Urinary bladder (tissue), 4 donors: ENCODE data around the gene ABCC8. TPM values are rescaled to one million over a fixed set of nuclear protein-coding genes. Genes with fewer than 3 reads are reported as not detected.
A peak's percentile ranks its signal among the peaks of the same experiment; 100 is the strongest.

Experiments used
- DNase-seq: peaks from one replicate; pipeline ENCODE4 v3.0.0-alpha.2; 2015; ENCODE audit errors: extremely low spot score
- H3K27ac ChIP-seq: one replicate; pipeline ENCODE4 v1.5.1; 2013; ENCODE audit warnings: low read depth, mild to moderate bottlenecking, moderate library complexity
- H3K36me3 ChIP-seq: one replicate; pipeline ENCODE4 v1.6.1; 2013; ENCODE audit warnings: mild to moderate bottlenecking, moderate library complexity; ENCODE audit not compliant: insufficient read depth
- H3K4me1 ChIP-seq: one replicate; pipeline ENCODE4 v1.6.1; 2013; ENCODE audit warnings: mild to moderate bottlenecking, moderate library complexity; ENCODE audit not compliant: insufficient read depth
- H3K4me3 ChIP-seq: one replicate; pipeline ENCODE4 v1.5.1; 2013; ENCODE audit warnings: low read depth, low read length
- WGBS: extraction: QIAGEN DNeasy Blood & Tissue Kit; methylation state at CpG from one replicate; pipeline ENCODE4 v1.1.7; 2013; 5-methylcytosine and 5-hydroxymethylcytosine counted together
- polyA plus RNA-seq: library from polyadenylated mRNA; stranded (reverse); fragments of 200-250 nt; gene quantifications from one replicate; pipeline ENCODE4 v1.2.3, GENCODE V29; 2013
- total RNA-seq: library from RNA; depleted of rRNA; stranded (reverse); fragments of >200 nt; gene quantifications from one replicate; pipeline ENCODE4 v1.2.3, GENCODE V29; 2014
- donor health status: healthy with polysubstance abuse.
- donor health status: healthy.

Gene ABCC8
- total and polyA plus RNA-seq, 2 donors: 0.39 to 8.7 TPM

GRCh38 chr11:17406818-17407149 is 69.9 kb downstream of the ABCC8 start:
- 92% methylated on average over 13 of the region's 13 CpGs for WGBS
- H3K27ac ChIP-seq: no peak overlapping the region
- H3K4me3 ChIP-seq: no peak overlapping the region
- no peaks in the 10 kb centered on the region for H3K36me3 ChIP-seq
- H3K4me1 ChIP-seq: no peaks in the 10 kb centered on the region
- no peak for DNase-seq

DNA sequence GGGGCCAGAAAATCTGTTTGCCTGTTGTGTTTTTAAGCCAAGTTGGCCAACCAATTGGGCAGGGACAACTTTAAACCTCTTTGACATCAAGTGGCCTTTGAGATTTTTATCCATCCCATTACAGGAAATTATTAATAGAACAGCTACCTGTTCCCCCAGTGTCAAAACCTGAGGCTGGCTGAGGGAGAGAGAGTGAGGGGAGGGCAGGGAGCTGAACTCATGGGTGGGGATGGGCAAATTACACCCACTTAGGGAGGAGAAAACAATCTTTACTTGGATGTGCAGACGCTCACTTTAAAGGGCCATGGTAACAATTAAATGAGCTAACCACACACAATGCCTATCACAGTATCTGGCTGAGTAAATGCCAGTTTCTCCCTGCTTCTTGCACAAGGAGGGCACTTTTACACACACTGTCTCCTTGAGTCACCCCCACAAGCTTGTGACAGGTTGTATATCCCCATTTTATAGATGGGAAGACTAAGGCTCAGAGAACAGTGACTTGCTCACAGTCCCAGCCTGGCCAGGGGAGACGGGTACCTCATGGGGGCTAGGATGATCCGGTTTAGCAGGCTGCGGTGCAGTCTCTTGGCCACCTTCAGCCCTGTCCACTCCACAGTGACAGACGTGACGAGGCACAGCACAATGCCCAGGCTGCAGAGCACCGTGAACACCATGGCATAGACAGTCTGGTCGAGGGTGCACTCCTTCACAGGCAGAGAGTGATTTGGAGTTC is 70.4 kb downstream of the ABCC8 start:
- DNase-seq: no peak
- no peaks in the 10 kb centered on the region for H3K36me3 ChIP-seq
- H3K4me3 ChIP-seq: no peak overlapping the region
- WGBS: 89% methylated on average over 8 of the region's 8 CpGs
- no peak overlapping the region for H3K27ac ChIP-seq
- H3K4me1 ChIP-seq: no peaks in the 10 kb centered on the region

DNA sequence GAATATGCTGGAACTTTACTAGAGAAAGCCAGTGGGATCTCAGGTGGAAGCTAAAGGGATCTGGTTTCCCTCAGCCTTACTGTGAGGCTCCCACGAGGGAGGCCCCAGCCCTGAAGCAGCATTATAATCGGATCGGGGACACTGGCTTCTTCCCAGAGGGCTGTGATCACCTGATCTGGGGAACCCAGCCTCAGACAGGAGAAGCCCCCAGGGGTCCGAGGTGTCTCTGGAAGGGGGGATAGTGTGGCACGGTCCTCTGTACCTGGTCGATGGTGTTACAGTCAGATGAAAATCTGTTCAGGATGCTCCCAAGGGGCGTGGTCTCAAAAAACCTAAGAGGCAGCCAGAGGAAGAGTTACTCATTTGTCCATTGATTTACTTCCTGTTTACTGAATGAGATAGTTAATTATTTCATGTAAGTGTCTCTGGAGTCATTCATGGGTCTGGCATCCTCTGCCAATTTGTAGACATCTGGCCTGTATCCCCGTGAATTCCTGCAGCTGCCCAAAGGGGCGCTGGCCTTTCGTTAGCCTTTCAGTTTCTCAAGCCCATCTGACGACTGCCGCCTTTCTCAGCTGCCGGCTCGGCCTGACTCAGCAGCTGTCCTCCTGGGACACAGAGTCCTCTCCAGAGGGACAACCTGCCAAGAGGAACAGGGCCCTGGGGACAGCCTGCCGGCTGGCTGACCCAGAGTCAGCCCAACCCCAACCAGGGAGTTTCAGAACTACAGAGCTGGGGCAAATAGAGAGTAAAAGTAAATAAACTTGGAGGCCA is 71.2 kb downstream of the ABCC8 start:
- Histone ChIP-seq H3K4me3 (no peak overlapping the region), H3K4me1 (no peaks in the 10 kb centered on the region), H3K27ac (peak overlapping the region; percentile 64), H3K36me3 (no peaks in the 10 kb centered on the region)
- WGBS: 47% methylated on average over 15 of the region's 15 CpGs
- DNase-seq: no peak

DNA sequence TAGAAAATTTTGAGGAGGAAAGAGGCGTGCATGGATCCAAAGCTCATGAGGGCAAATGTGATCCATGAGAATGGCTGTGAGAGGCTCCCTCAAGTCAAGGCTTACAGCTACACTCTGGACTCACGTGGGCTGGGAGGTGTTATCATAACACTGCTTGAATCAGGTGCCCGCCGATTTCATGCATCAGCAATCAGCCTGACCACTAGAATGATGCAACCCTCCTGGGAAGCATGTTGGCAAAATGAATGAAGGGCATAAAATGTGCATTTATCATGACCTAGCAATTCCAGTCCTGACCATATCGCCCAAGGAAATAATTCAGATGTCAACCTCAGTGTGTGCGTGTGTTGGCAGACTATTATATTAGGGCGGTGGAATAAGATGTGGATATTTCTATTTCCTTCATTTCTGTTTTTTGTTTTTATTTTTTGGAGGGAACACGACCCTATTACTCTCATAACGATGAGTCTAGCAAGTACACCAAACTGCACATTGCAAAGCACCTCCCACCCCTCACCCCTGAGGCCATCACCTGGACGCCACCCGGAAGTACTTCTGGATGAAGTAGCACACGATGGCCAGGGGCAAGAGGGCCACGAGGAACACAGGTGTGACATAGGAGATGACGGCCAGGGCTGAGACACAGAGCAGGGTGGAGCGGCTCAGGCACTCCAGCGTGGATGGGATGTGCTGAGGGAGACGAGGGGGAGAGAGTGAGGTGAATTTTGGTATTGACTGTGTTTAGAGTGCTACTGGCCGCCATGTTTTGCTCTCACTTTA is 72.5 kb downstream of the ABCC8 start:
- Histone ChIP-seq H3K4me1 (no peaks in the 10 kb centered on the region), H3K27ac (no peak overlapping the region), H3K36me3 (no peaks in the 10 kb centered on the region), H3K4me3 (no peak overlapping the region)
- DNase-seq: no peak
- WGBS: 85% methylated on average over 18 of the region's 18 CpGs

GRCh38 chr11:17402486-17402885 is 74.2 kb downstream of the ABCC8 start:
- Histone ChIP-seq H3K4me1 (no peaks in the 10 kb centered on the region), H3K36me3 (no peaks in the 10 kb centered on the region), H3K4me3 (no peak overlapping the region), H3K27ac (no peak overlapping the region)
- WGBS: 91% methylated on average over 8 of the region's 8 CpGs
- no peak for DNase-seq

DNA sequence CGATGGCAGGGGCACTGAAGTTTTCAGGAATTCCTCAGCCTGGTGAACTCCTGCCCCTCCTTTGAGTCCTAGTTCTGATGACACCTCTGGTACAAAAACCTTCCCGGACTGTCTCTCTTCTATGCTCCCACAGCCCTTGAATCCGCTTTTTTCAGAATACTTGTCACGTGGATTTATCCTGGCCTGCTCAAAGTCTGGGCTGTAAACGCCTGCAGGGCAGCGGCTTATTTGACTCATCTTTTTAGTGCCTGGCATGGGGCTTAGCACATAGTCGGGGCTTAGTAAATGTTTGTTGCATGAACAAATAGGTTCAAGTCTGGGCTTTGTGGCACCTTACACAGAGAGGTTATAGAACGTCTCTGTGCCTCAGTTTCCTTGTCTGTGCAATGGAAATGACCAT is 74.8 kb downstream of the ABCC8 start:
- Histone ChIP-seq H3K27ac (no peak overlapping the region), H3K4me1 (no peaks in the 10 kb centered on the region), H3K36me3 (no peaks in the 10 kb centered on the region), H3K4me3 (no peak overlapping the region)
- DNase-seq: no peak
- 80% methylated on average over 8 of the region's 8 CpGs for WGBS

DNA sequence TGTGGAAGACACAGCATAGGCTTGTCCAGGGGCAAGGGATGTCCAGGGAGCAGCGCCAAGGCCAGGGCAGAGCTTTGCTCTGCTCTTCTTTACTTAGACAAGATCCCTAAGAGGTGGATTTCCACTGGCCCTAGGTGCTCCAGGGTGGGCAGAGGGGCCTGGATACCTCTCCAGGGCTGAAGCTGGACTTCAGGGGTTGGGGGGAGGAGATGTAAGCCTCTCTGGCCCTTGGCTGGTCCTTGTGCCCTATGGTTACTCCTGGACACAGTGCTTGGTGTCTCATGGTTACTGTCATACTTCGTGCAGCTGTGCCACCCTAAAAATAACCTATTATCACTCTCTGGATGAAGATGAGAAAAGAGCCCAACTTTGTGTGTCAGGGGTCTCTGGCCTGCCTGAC is 75.3 kb downstream of the ABCC8 start:
- Histone ChIP-seq H3K4me3 (no peak overlapping the region), H3K4me1 (no peaks in the 10 kb centered on the region), H3K27ac (no peak overlapping the region), H3K36me3 (no peaks in the 10 kb centered on the region)
- 89% methylated on average over 2 of the region's 2 CpGs for WGBS
- no peak for DNase-seq

- no peak for DNase-seq
These were observed 76.4 kb downstream of the ABCC8 start for GRCh38 chr11:17400048-17400775.

DNA sequence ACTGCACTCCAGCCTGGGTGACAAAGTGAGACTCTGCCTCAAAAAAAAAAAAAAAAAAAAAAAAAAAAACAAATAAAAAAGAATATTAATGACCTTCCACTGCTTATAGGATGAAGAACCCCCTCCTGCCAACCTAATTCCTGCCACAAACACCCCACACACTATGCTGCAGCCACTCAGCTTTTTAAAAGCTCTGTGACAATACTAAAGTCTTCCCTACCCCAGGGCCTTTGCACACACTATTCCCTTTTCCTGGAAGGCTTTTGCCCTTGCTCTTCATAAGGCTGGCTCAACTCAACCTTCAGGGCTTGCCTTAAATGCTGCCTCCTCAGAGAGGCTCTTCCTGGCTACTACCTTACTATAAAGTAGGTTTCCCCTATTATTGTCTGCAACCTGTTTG is 77.4 kb downstream of the ABCC8 start:
- Histone ChIP-seq H3K27ac (no peak overlapping the region), H3K36me3 (no peaks in the 10 kb centered on the region), H3K4me3 (no peak overlapping the region), H3K4me1 (no peaks in the 10 kb centered on the region)
- DNase-seq: no peak

More at GRCh38 chr11:17400048-17400775, 76.4 kb downstream of the ABCC8 start:
- Histone ChIP-seq H3K4me3 (no peak overlapping the region), H3K27ac (no peak overlapping the region), H3K36me3 (no peaks in the 10 kb centered on the region), H3K4me1 (no peaks in the 10 kb centered on the region)
- WGBS: 87% methylated on average over 19 of the region's 19 CpGs

DNA sequence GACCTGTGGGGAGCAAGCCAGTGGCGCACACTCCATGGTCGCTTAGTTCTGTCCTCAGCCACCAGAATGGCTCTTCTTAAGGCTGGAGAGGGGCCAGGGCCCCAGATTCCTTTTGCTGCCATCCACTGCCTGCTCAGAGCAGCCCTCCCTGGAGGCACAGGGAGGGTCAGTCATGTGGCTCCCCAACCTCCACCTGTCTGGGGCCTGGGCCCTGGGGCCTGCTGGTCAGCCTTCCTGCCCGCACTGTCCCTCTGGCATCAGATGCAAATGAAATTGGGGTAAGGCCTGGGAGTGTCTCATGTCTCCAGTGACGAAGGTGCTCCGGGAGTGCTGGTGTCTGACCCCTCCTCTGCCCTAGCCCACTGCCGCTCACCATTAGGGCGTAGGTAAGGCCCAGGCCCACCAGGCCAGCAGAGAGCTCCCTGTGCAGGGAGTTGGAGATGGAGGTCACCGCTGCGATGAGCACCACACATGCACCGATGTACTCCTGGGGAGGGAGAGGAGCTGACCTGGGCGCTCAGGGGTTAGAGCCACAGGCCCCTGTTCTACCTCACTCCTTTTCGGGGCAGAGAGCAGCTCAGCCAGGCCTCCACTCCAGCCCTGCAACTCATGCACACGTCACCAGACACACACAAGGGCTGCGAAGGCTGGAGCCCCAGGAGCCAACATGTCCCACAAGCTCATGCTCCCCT is 79.2 kb downstream of the ABCC8 start:
- DNase-seq: no peak
- no peaks in the 10 kb centered on the region for H3K36me3 ChIP-seq
- H3K4me3 ChIP-seq: no peak overlapping the region
- WGBS: 91% methylated on average over 14 of the region's 14 CpGs
- H3K4me1 ChIP-seq: no peaks in the 10 kb centered on the region
- H3K27ac ChIP-seq: no peak overlapping the region

DNA sequence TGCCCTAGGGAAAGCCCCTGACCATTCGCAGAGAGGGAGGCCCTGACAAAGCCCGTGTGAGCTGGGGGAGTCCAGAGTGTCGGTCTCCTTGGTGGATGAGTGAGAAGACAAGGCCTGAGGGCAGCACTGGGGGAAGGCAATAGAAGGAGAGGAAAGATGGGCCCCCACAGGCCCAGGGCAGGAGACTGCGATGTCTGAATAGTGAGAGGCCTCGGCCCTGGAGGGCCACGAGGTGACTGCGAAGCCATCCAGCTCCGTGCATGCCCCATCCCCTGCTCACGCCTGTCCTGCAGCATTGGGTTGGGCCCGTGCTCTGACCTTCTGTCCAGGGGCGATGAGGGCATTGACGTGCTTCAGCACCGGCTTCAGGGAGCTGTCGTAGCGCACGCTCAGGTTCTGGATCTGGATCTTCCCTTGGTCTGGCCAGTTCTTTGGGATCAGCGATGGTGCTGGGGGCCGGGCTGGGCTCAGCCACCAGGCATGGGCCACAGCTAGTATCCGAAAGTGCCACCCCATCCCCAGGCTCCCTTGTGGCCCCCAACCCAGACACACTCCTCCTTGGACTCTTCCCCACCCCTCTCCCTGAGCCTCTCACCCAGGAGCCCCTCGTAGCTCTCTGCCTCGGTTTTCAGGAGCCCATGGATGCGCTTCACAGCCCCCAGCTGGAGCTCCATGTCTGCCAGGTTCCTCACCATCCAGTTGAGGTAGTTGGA is 79.9 kb downstream of the ABCC8 start:
- Histone ChIP-seq H3K4me3 (no peak overlapping the region), H3K27ac (no peak overlapping the region), H3K36me3 (no peaks in the 10 kb centered on the region), H3K4me1 (no peaks in the 10 kb centered on the region)
- 88% methylated on average over 22 of the region's 22 CpGs for WGBS
- DNase-seq: no peak

- Histone ChIP-seq H3K27ac (no peak overlapping the region), H3K4me1 (no peaks in the 10 kb centered on the region), H3K4me3 (no peak overlapping the region), H3K36me3 (no peaks in the 10 kb centered on the region)
- WGBS: 91% methylated on average over 6 of the region's 6 CpGs
- no peak for DNase-seq
These were observed 80.7 kb downstream of the ABCC8 start for GRCh38 chr11:17395978-17396377.
